SK-N-SH (cell line): ENCODE data around the gene POLD3. TPM values are rescaled to one million over a fixed set of nuclear protein-coding genes. Genes with fewer than 3 reads are reported as not detected.

Source experiments
- CTCF ChIA-PET: fragments of 300-600, 350-600 bp; formaldehyde crosslinking; extraction: SDS; loops from one replicate; lab custom pipeline; 2021; lab: Yijun Ruan, JAX
- POLR2A ChIA-PET: fragments of 350-600 bp; sonication (Branson Sonifier 250); formaldehyde crosslinking; extraction: SDS; loops from one replicate; lab custom pipeline; 2020; ENCODE audit warnings: antibody characterized with exemption, inconsistent platforms; lab: Yijun Ruan, JAX
- DNase-seq: peaks from one replicate; pipeline ENCODE4 v3.0.0; 2012
- H2AFZ ChIP-seq: fragments of 200-600 bp; sonication (generic); 2 replicates; pipeline ENCODE4 v1.8.1; 2016; ENCODE audit warnings: antibody characterized with exemption, mild to moderate bottlenecking, low read depth
- H3F3A ChIP-seq: fragments of 200-600 bp; sonication (generic); replicated peaks from 2 replicates; pipeline ENCODE3; 2016; ENCODE audit warnings: antibody characterized with exemption, mild to moderate bottlenecking; ENCODE audit not compliant: insufficient read depth
- H3K27ac ChIP-seq, 2 experiments: fragments of 200-500 bp in 1 of 2; fragments of 200-600 bp in 1 of 2; sonication (Bioruptor generic) in 1 of 2; sonication (generic), shearing (Covaris generic) in 1 of 2; 2 replicates each; pipeline versions ENCODE4 v1.5.1 to v1.6.1; 2014 to 2016; ENCODE audit warnings: low read depth in 2 of 2, inconsistent platforms in 1 of 2, low read length in 1 of 2, mild to moderate bottlenecking in 1 of 2, mixed read lengths in 1 of 2
- H3K27me3 ChIP-seq: fragments of 200-600 bp; sonication (generic), shearing (Covaris generic); 2 replicates; pipeline ENCODE4 v1.6.1; 2016; ENCODE audit warnings: mixed run types; ENCODE audit not compliant: insufficient read depth
- H3K36me3 ChIP-seq, 2 experiments: fragments of 200-500 bp in 1 of 2; fragments of 200-600 bp in 1 of 2; sonication (Bioruptor generic) in 1 of 2; sonication (generic) in 1 of 2; replicated peaks in 1 of 2; 2 replicates each; pipeline versions ENCODE3 to v1.5.1; 2014 to 2016; ENCODE audit warnings: low read length in 1 of 2, mild to moderate bottlenecking in 1 of 2; ENCODE audit not compliant: insufficient read depth in 2 of 2, control insufficient read depth in 1 of 2
- H3K4me1 ChIP-seq, 2 experiments: fragments of 200-500 bp in 1 of 2; fragments of 200-600 bp in 1 of 2; sonication (Bioruptor generic) in 1 of 2; sonication (generic), shearing (Covaris generic) in 1 of 2; 2 replicates each; pipeline versions ENCODE4 v1.5.1 to v1.6.1; 2014 to 2016; ENCODE audit warnings: low read depth in 1 of 2, low read length in 1 of 2, mixed run types in 1 of 2; ENCODE audit not compliant: insufficient read depth in 2 of 2, control insufficient read depth in 1 of 2
- H3K4me2 ChIP-seq: fragments of 200-600 bp; sonication (generic), shearing (Covaris generic); 2 replicates; pipeline ENCODE4 v1.6.1; 2017; ENCODE audit warnings: mixed run types
- H3K4me3 ChIP-seq, 2 experiments: fragments of 200-500 bp in 1 of 2; fragments of 200-600 bp in 1 of 2; sonication (Bioruptor generic) in 1 of 2; sonication (generic), shearing (Covaris generic) in 1 of 2; 2 replicates each; pipeline versions ENCODE4 v1.5.1 to v1.8.1; 2014 to 2016; ENCODE audit warnings: low read depth in 2 of 2, inconsistent platforms in 1 of 2, low read length in 1 of 2, mild to moderate bottlenecking in 1 of 2, mixed read lengths in 1 of 2, moderate library complexity in 1 of 2
- H3K79me2 ChIP-seq: fragments of 200-600 bp; sonication (generic); 2 replicates; pipeline ENCODE4 v1.8.1; 2017; ENCODE audit warnings: mild to moderate bottlenecking; ENCODE audit not compliant: insufficient read depth
- H3K9ac ChIP-seq: fragments of 200-600 bp; sonication (generic); 2 replicates; pipeline ENCODE4 v1.6.1; 2017; ENCODE audit warnings: mixed run types
- H3K9me2 ChIP-seq: fragments of 200-600 bp; sonication (generic); 2 replicates; pipeline ENCODE4 v1.6.1; 2017; ENCODE audit warnings: mixed run types
- H3K9me3 ChIP-seq: fragments of 200-600 bp; sonication (generic); 2 replicates; pipeline ENCODE4 v1.6.1; 2017; ENCODE audit warnings: mixed run types, mild to moderate bottlenecking, moderate library complexity
- H4K20me1 ChIP-seq: fragments of 200-600 bp; sonication (generic); 2 replicates; pipeline ENCODE4 v1.6.1; 2017; ENCODE audit warnings: mild to moderate bottlenecking, mixed run types; ENCODE audit not compliant: insufficient read depth
- EP300 ChIP-seq, 2 experiments: IDR thresholded peaks; 2 replicates each; pipeline versions ENCODE4 v1.4.0 to v1.6.1; 2012; ENCODE audit warnings: borderline replicate concordance in 1 of 2, low read depth in 1 of 2, low read length in 1 of 2
- FOSL2 ChIP-seq: IDR thresholded peaks from 2 replicates; pipeline ENCODE4 v1.4.0; 2012; ENCODE audit warnings: low read depth, mild to moderate bottlenecking, moderate library complexity, borderline replicate concordance
- FOXJ3 ChIP-seq: sonication (generic); formaldehyde crosslinking; IDR thresholded peaks from 2 replicates; pipeline ENCODE4 v1.5.1; 2020; ENCODE audit warnings: mild to moderate bottlenecking, missing genetic modification reagents
- FOXM1 ChIP-seq: IDR thresholded peaks from 2 replicates; pipeline ENCODE4 v1.4.0; 2012; ENCODE audit warnings: low read depth, mild to moderate bottlenecking
- GABPA ChIP-seq: IDR thresholded peaks from 2 replicates; pipeline ENCODE4 v1.4.0; 2012; ENCODE audit warnings: low read depth, mild to moderate bottlenecking
- JUND ChIP-seq: IDR thresholded peaks from 2 replicates; pipeline ENCODE4 v1.4.0; 2012
- MEF2A ChIP-seq: IDR thresholded peaks from 2 replicates; pipeline ENCODE4 v1.4.0; 2012; ENCODE audit warnings: low read depth, borderline replicate concordance
- NFIC ChIP-seq: IDR thresholded peaks from 2 replicates; pipeline ENCODE4 v1.4.0; 2012; ENCODE audit warnings: borderline replicate concordance
- POLR2AphosphoS5 ChIP-seq: IDR thresholded peaks from 2 replicates; pipeline ENCODE4 v1.6.1; 2012; ENCODE audit warnings: low read depth, low read length
- RCOR1 ChIP-seq: fragments of 150-350 bp; IDR thresholded peaks from 2 replicates; pipeline ENCODE4 v1.6.1; 2017; ENCODE audit warnings: antibody characterized with exemption, low read length
- RFX5 ChIP-seq: IDR thresholded peaks from 2 replicates; pipeline ENCODE4 v1.6.1; 2012; ENCODE audit warnings: mild to moderate bottlenecking, improper control_type of control experiment, low read length
- TAF1 ChIP-seq: IDR thresholded peaks from 2 replicates; pipeline ENCODE4 v1.6.1; 2012; ENCODE audit warnings: low read depth, mild to moderate bottlenecking, low read length, moderate library complexity, borderline replicate concordance
- TEAD4 ChIP-seq: IDR thresholded peaks from 2 replicates; pipeline ENCODE4 v1.4.0; 2012; ENCODE audit warnings: mild to moderate bottlenecking, borderline replicate concordance; ENCODE audit not compliant: insufficient read depth
- YY1 ChIP-seq: IDR thresholded peaks from 2 replicates; pipeline ENCODE4 v1.4.0; 2012; ENCODE audit warnings: low read depth, mild to moderate bottlenecking
- WGBS: methylation state at CpG from one replicate; pipeline ENCODE4 v1.1.6; 2017; ENCODE audit warnings: low lambda C conversion rate; 5-methylcytosine and 5-hydroxymethylcytosine counted together
- polyA plus RNA-seq, 3 experiments: library from polyadenylated mRNA; depleted of rRNA; stranded (reverse); fragments of >200 nt; gene quantifications; 2 replicates each; pipeline ENCODE4 v1.2.3, GENCODE V29; 2012
- TF ChIP-seq, protein P1 (sequence below): IDR thresholded peaks from 2 replicates; pipeline ENCODE4; 2012
- TF ChIP-seq, protein P2 (sequence below): IDR thresholded peaks from 2 replicates; pipeline ENCODE4 v1.4.0; 2012; ENCODE audit warnings: low read depth, borderline replicate concordance
- TF ChIP-seq, protein P3 (sequence below): IDR thresholded peaks from 2 replicates; pipeline ENCODE4 v1.4.0; 2012; ENCODE audit warnings: low read depth
- TF ChIP-seq, protein P4 (sequence below): fragments of 150-350 bp; IDR thresholded peaks from 2 replicates; pipeline ENCODE4 v1.6.1; 2017; ENCODE audit warnings: antibody characterized with exemption, low read length, low read depth, borderline replicate concordance
- TF ChIP-seq, protein P5 (sequence below): fragments of 200-600 bp; sonication (generic); IDR thresholded peaks from 2 replicates; pipeline ENCODE4 v1.6.1; 2017; ENCODE audit warnings: antibody characterized with exemption, mild to moderate bottlenecking, moderate library complexity

POLD3 gene
- polyA plus RNA-seq, 1 of the 3 experiments (the other 2 are of a cell fraction) = 7.9 TPM

DNA sequence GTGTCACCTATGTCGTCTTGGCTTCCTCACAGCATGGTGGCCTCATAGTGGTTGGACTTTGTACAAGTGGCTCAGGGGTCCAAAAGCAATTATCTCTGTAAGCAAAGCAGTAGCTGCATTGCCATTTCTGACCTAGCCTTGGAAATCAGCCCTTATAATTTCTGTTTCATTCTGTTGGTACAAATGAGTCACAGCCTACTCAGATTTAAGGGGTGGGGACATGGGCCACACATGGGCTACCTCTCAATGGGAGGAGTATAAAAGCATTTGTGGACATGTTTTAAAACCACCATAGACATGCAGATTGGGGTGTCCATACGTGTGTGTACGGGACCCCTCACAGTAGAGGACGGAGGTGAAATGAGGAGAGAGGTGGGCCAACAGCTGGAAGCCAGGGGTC, 97.3 kb downstream of the POLD3 start:
- H3F3A ChIP-seq = peaks cover 3% of the 10 kb centered on the region
- H3K9me3 ChIP-seq = no peaks in the 10 kb centered on the region
- ChIA-PET CTCF (interaction anchor here (2.8 kb wide), 1 partner anchor 13 kb away, joined by 14 read pairs; no protein-coding TSS in a partner anchor), POLR2A (no interaction called here)
- no peak overlapping the region for H2AFZ ChIP-seq
- no peaks in the 10 kb centered on the region for H4K20me1 ChIP-seq
- no peaks in the 10 kb centered on the region for H3K79me2 ChIP-seq
- no peak overlapping the region for H3K9ac ChIP-seq
- H3K27me3 ChIP-seq = no peaks in the 10 kb centered on the region
- WGBS = 95% methylated on average over 4 of the region's 4 CpGs
- no peak for DNase-seq
- no peak for TF ChIP-seq TAF1
- no peak for TF ChIP-seq RCOR1
- TF ChIP-seq TEAD4 = no peak
- TF ChIP-seq, protein P1, sequence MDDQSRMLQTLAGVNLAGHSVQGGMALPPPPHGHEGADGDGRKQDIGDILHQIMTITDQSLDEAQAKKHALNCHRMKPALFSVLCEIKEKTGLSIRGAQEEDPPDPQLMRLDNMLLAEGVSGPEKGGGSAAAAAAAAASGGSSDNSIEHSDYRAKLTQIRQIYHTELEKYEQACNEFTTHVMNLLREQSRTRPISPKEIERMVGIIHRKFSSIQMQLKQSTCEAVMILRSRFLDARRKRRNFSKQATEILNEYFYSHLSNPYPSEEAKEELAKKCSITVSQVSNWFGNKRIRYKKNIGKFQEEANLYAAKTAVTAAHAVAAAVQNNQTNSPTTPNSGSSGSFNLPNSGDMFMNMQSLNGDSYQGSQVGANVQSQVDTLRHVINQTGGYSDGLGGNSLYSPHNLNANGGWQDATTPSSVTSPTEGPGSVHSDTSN = no peak
- TF ChIP-seq EP300 (IDR thresholded peaks at IDR 0.05; ENCODE audit: borderline replicate concordance in 1 of 2, low read depth in 1 of 2, low read length in 1 of 2) = no peak
- H3K4me3 ChIP-seq = no peak overlapping the region
- H3K4me1 ChIP-seq = no peaks in the 10 kb centered on the region
- H3K36me3 ChIP-seq = no peaks in the 10 kb centered on the region
- no peaks in the 10 kb centered on the region for H3K9me2 ChIP-seq
- no peak overlapping the region for H3K27ac ChIP-seq
- H3K4me2 ChIP-seq = no peak overlapping the region

DNA sequence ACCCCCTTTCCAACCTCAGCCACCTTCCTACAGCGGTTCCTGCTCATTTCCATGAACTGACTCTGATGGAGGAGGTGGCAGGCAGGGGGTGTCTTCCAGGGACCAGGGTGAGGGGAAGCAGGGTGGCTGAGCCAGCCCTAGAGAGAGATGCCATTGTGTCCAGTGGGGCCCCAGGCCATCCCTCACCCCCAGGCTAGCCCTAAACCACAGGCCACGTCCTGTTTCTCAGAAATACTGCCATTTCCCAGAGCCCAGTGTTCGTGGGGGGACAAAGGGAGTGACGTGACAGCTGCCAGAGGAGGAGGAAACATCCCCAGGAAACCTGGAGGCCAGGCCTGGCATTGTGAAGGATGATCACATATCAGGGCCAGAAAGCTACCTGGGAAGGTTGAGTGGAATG, 99.4 kb downstream of the POLD3 start:
- 70% methylated on average over 4 of the region's 4 CpGs for WGBS

More for the DNA sequence above, 99.4 kb downstream of the POLD3 start:
- peaks cover 3% of the 10 kb centered on the region for H3F3A ChIP-seq
- H3K9me2 ChIP-seq = no peaks in the 10 kb centered on the region
- no peaks in the 10 kb centered on the region; a peak in 1 of 4 replicates for H3K4me1 ChIP-seq
- H3K4me3 ChIP-seq = no peak overlapping the region
- ChIA-PET POLR2A (no interaction called here), CTCF (interaction anchor here (1.7 kb wide), 1 partner anchor 11 kb away, joined by 9 read pairs; no protein-coding TSS in a partner anchor)
- TF ChIP-seq FOXJ3 (CRISPR knock-in tag) (no peak), JUND (no peak), NFIC (no peak), FOSL2 (no peak), POLR2AphosphoS5 (no peak), TAF1 (no peak), YY1 (no peak), FOXM1 (no peak), EP300 (IDR thresholded peaks at IDR 0.05; ENCODE audit: borderline replicate concordance in 1 of 2, low read depth in 1 of 2, low read length in 1 of 2) (no peak), RCOR1 (no peak), MEF2A (no peak), GABPA (no peak), RFX5 (no peak)
- TF ChIP-seq, protein P2, sequence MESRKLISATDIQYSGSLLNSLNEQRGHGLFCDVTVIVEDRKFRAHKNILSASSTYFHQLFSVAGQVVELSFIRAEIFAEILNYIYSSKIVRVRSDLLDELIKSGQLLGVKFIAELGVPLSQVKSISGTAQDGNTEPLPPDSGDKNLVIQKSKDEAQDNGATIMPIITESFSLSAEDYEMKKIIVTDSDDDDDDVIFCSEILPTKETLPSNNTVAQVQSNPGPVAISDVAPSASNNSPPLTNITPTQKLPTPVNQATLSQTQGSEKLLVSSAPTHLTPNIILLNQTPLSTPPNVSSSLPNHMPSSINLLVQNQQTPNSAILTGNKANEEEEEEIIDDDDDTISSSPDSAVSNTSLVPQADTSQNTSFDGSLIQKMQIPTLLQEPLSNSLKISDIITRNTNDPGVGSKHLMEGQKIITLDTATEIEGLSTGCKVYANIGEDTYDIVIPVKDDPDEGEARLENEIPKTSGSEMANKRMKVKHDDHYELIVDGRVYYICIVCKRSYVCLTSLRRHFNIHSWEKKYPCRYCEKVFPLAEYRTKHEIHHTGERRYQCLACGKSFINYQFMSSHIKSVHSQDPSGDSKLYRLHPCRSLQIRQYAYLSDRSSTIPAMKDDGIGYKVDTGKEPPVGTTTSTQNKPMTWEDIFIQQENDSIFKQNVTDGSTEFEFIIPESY = no peak
- TF ChIP-seq, protein P3, sequence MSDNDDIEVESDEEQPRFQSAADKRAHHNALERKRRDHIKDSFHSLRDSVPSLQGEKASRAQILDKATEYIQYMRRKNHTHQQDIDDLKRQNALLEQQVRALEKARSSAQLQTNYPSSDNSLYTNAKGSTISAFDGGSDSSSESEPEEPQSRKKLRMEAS = no peak
- TF ChIP-seq, protein P4, sequence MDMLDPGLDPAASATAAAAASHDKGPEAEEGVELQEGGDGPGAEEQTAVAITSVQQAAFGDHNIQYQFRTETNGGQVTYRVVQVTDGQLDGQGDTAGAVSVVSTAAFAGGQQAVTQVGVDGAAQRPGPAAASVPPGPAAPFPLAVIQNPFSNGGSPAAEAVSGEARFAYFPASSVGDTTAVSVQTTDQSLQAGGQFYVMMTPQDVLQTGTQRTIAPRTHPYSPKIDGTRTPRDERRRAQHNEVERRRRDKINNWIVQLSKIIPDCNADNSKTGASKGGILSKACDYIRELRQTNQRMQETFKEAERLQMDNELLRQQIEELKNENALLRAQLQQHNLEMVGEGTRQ = no peak
- TF ChIP-seq, protein P5, sequence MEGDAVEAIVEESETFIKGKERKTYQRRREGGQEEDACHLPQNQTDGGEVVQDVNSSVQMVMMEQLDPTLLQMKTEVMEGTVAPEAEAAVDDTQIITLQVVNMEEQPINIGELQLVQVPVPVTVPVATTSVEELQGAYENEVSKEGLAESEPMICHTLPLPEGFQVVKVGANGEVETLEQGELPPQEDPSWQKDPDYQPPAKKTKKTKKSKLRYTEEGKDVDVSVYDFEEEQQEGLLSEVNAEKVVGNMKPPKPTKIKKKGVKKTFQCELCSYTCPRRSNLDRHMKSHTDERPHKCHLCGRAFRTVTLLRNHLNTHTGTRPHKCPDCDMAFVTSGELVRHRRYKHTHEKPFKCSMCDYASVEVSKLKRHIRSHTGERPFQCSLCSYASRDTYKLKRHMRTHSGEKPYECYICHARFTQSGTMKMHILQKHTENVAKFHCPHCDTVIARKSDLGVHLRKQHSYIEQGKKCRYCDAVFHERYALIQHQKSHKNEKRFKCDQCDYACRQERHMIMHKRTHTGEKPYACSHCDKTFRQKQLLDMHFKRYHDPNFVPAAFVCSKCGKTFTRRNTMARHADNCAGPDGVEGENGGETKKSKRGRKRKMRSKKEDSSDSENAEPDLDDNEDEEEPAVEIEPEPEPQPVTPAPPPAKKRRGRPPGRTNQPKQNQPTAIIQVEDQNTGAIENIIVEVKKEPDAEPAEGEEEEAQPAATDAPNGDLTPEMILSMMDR = no peak
- H4K20me1 ChIP-seq = no peaks in the 10 kb centered on the region
- H3K79me2 ChIP-seq = no peaks in the 10 kb centered on the region
- no peaks in the 10 kb centered on the region for H3K36me3 ChIP-seq
- DNase-seq = no peak
- H2AFZ ChIP-seq = no peak overlapping the region
- no peaks in the 10 kb centered on the region for H3K9me3 ChIP-seq
- no peak overlapping the region for H3K4me2 ChIP-seq
- no peak overlapping the region for H3K27ac ChIP-seq
- no peaks in the 10 kb centered on the region for H3K27me3 ChIP-seq
- no peak overlapping the region for H3K9ac ChIP-seq
